GM10248 (cell line): ENCODE measurements around the gene NUMBL.
A peak's percentile ranks its signal among the peaks of the same experiment; 100 is the strongest.

Experiments
- CTCF ChIA-PET: fragments of 300-600 bp; sonication (Branson Sonifier 250); formaldehyde crosslinking; extraction: SDS; loops from one replicate; lab custom pipeline; 2021; ENCODE audit warnings: antibody characterized with exemption; lab: Yijun Ruan, JAX
- POLR2A ChIA-PET: fragments of 350-650 bp; sonication (Branson Sonifier 250); formaldehyde crosslinking; extraction: SDS; loops from one replicate; lab custom pipeline; 2020; ENCODE audit warnings: antibody characterized with exemption; lab: Yijun Ruan, JAX
- DNase-seq: peaks from one replicate; pipeline ENCODE4 v3.0.0; 2012; ENCODE audit errors: extremely low spot score
- TF ChIP-seq, protein P1 (sequence below): IDR thresholded peaks from 2 replicates; pipeline ENCODE4 v1.5.1; 2012; ENCODE audit warnings: mild to moderate bottlenecking, low read depth; ENCODE audit errors: extremely low read depth, missing control alignments, control extremely low read depth

Gene NUMBL

DNA sequence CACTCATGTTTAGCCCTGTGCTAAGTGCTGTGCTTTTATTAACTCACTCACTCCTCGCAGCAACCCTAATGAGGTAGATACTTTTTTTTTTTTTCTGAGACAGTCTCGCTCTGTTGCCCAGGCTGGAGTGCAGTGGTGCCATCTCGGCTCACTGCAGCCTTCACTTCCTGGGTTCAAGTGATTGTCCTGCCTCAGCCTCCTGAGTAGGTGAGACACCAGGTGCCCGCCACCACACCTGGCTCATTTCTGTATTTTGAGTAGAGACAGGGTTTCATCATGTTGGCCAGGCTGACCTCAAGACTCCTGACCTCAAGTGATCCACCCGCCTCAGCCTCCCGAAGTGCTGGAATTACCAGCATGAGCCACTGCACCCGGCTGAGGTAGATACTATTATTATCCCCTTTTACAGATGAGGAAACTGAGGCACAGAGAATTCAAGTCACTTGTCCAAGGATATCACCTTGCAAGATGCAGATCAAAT is 29.0 kb upstream of the NUMBL start:
- TF ChIP-seq, protein P1, sequence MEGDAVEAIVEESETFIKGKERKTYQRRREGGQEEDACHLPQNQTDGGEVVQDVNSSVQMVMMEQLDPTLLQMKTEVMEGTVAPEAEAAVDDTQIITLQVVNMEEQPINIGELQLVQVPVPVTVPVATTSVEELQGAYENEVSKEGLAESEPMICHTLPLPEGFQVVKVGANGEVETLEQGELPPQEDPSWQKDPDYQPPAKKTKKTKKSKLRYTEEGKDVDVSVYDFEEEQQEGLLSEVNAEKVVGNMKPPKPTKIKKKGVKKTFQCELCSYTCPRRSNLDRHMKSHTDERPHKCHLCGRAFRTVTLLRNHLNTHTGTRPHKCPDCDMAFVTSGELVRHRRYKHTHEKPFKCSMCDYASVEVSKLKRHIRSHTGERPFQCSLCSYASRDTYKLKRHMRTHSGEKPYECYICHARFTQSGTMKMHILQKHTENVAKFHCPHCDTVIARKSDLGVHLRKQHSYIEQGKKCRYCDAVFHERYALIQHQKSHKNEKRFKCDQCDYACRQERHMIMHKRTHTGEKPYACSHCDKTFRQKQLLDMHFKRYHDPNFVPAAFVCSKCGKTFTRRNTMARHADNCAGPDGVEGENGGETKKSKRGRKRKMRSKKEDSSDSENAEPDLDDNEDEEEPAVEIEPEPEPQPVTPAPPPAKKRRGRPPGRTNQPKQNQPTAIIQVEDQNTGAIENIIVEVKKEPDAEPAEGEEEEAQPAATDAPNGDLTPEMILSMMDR: no peak
- POLR2A ChIA-PET: no interaction called here
- no peak for DNase-seq
- CTCF ChIA-PET: no interaction called here

DNA sequence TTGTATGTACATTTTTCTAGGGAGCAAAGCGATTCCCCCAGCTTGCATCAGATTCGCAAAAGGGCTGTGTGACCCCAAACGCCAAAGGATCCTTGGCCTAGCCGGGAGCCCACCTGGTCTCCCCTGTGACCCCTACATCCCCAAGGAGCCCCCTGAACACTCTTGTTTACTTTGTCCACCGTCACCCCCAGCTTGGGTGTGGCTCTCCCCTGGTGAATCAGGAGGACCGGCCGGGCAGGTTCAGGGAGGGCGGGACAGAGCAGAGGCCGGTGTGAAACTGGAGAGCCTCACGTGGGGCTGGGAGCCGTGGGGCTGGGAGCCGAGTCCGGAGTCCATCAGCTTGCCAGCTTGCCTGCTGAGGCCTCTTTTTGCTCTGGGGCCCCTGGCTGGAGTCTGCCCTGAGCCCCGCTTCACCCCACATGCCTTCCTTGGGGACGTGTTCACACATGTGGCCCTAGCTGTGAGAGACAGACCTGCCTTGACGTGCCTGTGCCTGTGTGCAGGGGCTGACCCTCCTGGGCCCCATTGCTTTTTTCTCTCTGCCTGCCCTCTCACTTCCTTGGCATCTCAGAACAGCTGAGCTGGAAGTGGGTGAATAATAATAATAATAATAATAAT is 28.4 kb upstream of the NUMBL start:
- no peak for DNase-seq
- CTCF ChIA-PET: no interaction called here
- TF ChIP-seq, protein P1: no peak
- POLR2A ChIA-PET: no interaction called here

GRCh38 chr19:40717880-40718773 is 27.7 kb upstream of the NUMBL start:
- CTCF ChIA-PET: interaction anchor here (1.0 kb wide), 1 partner anchor 25 kb away, joined by 3 read pairs; no protein-coding TSS in a partner anchor
- POLR2A ChIA-PET: interaction anchor here (1.5 kb wide), 1 partner anchor 32 kb away, joined by 4 read pairs; the partner anchor contains the start of gene ACTMAP
- TF ChIP-seq, protein P1: no peak
- DNase-seq: no peak

DNA sequence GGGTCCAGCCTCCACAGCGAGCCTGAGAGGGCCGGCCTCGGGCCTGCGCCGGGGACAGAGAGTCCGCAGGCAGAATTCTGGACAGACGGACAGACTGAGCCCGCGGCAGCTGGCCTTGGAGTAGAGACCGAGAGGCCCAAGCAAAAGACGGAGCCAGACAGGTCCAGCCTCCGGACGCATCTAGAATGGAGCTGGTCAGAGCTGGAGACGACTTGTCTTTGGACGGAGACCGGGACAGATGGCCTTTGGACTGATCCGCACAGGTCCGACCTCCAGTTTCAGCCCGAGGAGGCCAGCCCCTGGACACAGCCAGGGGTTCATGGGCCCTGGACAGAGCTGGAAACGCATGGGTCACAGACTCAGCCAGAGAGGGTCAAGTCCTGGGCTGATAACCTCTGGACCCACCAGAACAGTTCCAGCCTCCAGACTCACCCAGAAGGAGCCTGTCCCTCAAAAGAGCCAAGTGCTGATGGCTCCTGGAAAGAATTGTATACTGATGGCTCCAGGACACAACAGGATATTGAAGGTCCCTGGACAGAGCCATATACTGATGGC is 27.0 kb upstream of the NUMBL start:
- ChIA-PET CTCF (interaction anchor here (1.0 to 1.3 kb wide), 4 partner anchors 26 to 85 kb away, joined by 3 to 6 read pairs (median 3); no protein-coding TSS in a partner anchor), POLR2A (interaction anchor here (0.5 to 1.5 kb wide), 6 partner anchors 25 to 82 kb away, joined by 3 to 5 read pairs (median 4); partner anchors contain the start of genes ACTMAP and EGLN2)
- TF ChIP-seq, protein P1: no peak
- DNase-seq: no peak

GRCh38 chr19:40716482-40717324 is 26.3 kb upstream of the NUMBL start, which contains the start of the genes COQ8B and ITPKC:
TSS of gene COQ8B (minus strand) at chr19:40716886. CDS start at chr19:40714632, 2,254 bp downstream.
TSS of gene ITPKC (plus strand) at chr19:40717112. CDS start at chr19:40717136, 24 bp downstream.
- DNase-seq: peak; percentile 98
- TF ChIP-seq, protein P1: no peak
- CTCF ChIA-PET: interaction anchor here (0.9 to 1.3 kb wide), 7 partner anchors 14 to 296 kb away, joined by 3 to 6 read pairs (median 3); no protein-coding TSS in a partner anchor
- POLR2A ChIA-PET: interaction anchor here (0.5 to 1.5 kb wide), 6 partner anchors 26 to 82 kb away, joined by 3 to 5 read pairs (median 4); partner anchors contain the start of genes ACTMAP and EGLN2
